Endothelial cell of umbilical vein (primary cell): ENCODE results near the gene SLC38A9. TPM values are rescaled to one million over a fixed set of nuclear protein-coding genes. Genes with fewer than 3 reads are reported as not detected.

Experiments
- BruUV-seq: library from RNA; stranded (reverse); fragments of 400-500 nt; replicated peaks from 2 replicates; lab custom pipeline; 2021; lab: Mats Ljungman, UMichigan
- CTCF ChIA-PET: fragments of 300-600, 350-600 bp; sonication (Branson Sonifier 250); formaldehyde crosslinking; loops from one replicate; lab custom pipeline; 2021; ENCODE audit warnings: antibody characterized with exemption, inconsistent platforms; lab: Charles Lee
- POLR2A ChIA-PET: fragments of 300-600, 350-600 bp; sonication (Branson Sonifier 250); formaldehyde crosslinking; loops from one replicate; lab custom pipeline; 2021; ENCODE audit warnings: antibody characterized with exemption, inconsistent platforms; lab: Charles Lee
- DNase-seq: peaks from one replicate; pipeline ENCODE4 v3.0.0-alpha.2; 2011; ENCODE audit warnings: low read depth, low spot score
- FAIRE-seq: peaks from 2 replicates; lab custom pipeline; 2011; peaks lifted over from hg19 to GRCh38; lab: Jason Lieb, UNC
- H2AFZ ChIP-seq: 2 replicates; pipeline ENCODE4 v1.6.0; 2012; ENCODE audit warnings: low read depth, low read length, control low read depth, inconsistent platforms
- H3K27ac ChIP-seq: 2 replicates; pipeline ENCODE4 v1.5.1; 2011; ENCODE audit warnings: low read depth, mild to moderate bottlenecking, control low read depth, low read length, moderate library complexity; ENCODE audit not compliant: insufficient read depth
- H3K27me3 ChIP-seq, 2 experiments: 2 replicates each; pipeline versions ENCODE4 v1.6.0 to v1.6.1; 2011; ENCODE audit warnings: low read length in 2 of 2, mixed read lengths in 1 of 2; ENCODE audit not compliant: control insufficient read depth in 2 of 2, insufficient read depth in 2 of 2
- H3K36me3 ChIP-seq, 2 experiments: 2 replicates in 1 of 2; 3 replicates in 1 of 2; pipeline ENCODE4 v1.5.1; 2011; ENCODE audit warnings: low read length in 2 of 2, mild to moderate bottlenecking in 1 of 2, moderate library complexity in 1 of 2; ENCODE audit not compliant: control insufficient read depth in 2 of 2, insufficient read depth in 2 of 2; ENCODE audit errors: extremely low read depth in 1 of 2
- H3K4me1 ChIP-seq: 3 replicates; pipeline ENCODE4 v1.5.1; 2011; ENCODE audit warnings: mild to moderate bottlenecking, low read length; ENCODE audit not compliant: control insufficient read depth, insufficient read depth; ENCODE audit errors: extremely low read depth
- H3K4me2 ChIP-seq: 2 replicates; pipeline ENCODE4 v1.6.1; 2011; ENCODE audit warnings: low read length, control low read depth, mixed read lengths; ENCODE audit not compliant: insufficient read depth
- H3K4me3 ChIP-seq, 3 experiments: fragments of 200-600 bp in 1 of 3; sonication (generic), shearing (Covaris generic) in 1 of 3; replicated peaks in 1 of 3; 2 replicates each; pipeline ENCODE4 v1.5.1; 2011 to 2016; ENCODE audit warnings: control low read depth in 3 of 3, low read length in 3 of 3, mild to moderate bottlenecking in 2 of 3, inconsistent platforms in 1 of 3, low read depth in 1 of 3, moderate library complexity in 1 of 3; ENCODE audit not compliant: insufficient read depth in 1 of 3
- H3K79me2 ChIP-seq: 2 replicates; pipeline ENCODE4 v1.6.0; 2012; ENCODE audit warnings: low read length, inconsistent platforms; ENCODE audit not compliant: control insufficient read depth, insufficient read depth
- H3K9ac ChIP-seq: replicated peaks from 2 replicates; pipeline ENCODE3; 2011; ENCODE audit warnings: low read length, control low read depth; ENCODE audit not compliant: insufficient read depth; ENCODE audit errors: extremely low read depth
- H3K9me1 ChIP-seq: replicated peaks from 3 replicates; pipeline ENCODE4 v1.6.0; 2011; ENCODE audit warnings: mild to moderate bottlenecking, low read length; ENCODE audit not compliant: control insufficient read depth, insufficient read depth; ENCODE audit errors: extremely low read depth
- H3K9me3 ChIP-seq: replicated peaks from 2 replicates; pipeline ENCODE4 v1.5.1; 2012; ENCODE audit warnings: low read length, inconsistent platforms; ENCODE audit not compliant: control insufficient read depth, insufficient read depth
- H4K20me1 ChIP-seq: replicated peaks from 2 replicates; pipeline ENCODE3; 2011; ENCODE audit warnings: mild to moderate bottlenecking, low read length; ENCODE audit not compliant: control insufficient read depth, insufficient read depth; ENCODE audit errors: extremely low read depth
- CTCF ChIP-seq, 2 donors: IDR thresholded peaks; 1 replicate in 1 of 2; 2 replicates in 1 of 2; pipeline ENCODE4 v1.5.1; 2011; ENCODE audit warnings: low read length in 2 of 2, mild to moderate bottlenecking in 2 of 2, moderate library complexity in 2 of 2, control low read depth in 1 of 2, inconsistent platforms in 1 of 2, low read depth in 1 of 2; ENCODE audit not compliant: insufficient read depth in 1 of 2; ENCODE audit errors: extremely low read depth in 1 of 2
- EZH2 ChIP-seq: IDR thresholded peaks from 2 replicates; pipeline ENCODE4 v1.6.1; 2012; ENCODE audit warnings: borderline replicate concordance, low read depth, mild to moderate bottlenecking, moderate library complexity, low read length, inconsistent platforms; ENCODE audit not compliant: severe bottlenecking
- FOS ChIP-seq: IDR thresholded peaks from 2 replicates; pipeline ENCODE4 v1.6.1; 2011; ENCODE audit warnings: mild to moderate bottlenecking, low read length, moderate library complexity, borderline replicate concordance; ENCODE audit not compliant: insufficient read depth
- GATA2 ChIP-seq: IDR thresholded peaks from 2 replicates; pipeline ENCODE4 v1.7.0; 2011; ENCODE audit warnings: low read depth, mild to moderate bottlenecking, moderate library complexity, mixed read lengths, low read length; ENCODE audit not compliant: insufficient read length, insufficient read depth
- JUN ChIP-seq: IDR thresholded peaks from 2 replicates; pipeline ENCODE4 v1.6.1; 2011; ENCODE audit warnings: borderline replicate concordance, low read depth; ENCODE audit not compliant: insufficient read length, insufficient read depth
- MYC ChIP-seq: IDR thresholded peaks from one replicate; pipeline ENCODE4 v1.6.1; 2011; ENCODE audit warnings: mild to moderate bottlenecking, low read depth, low read length
- POLR2A ChIP-seq: IDR thresholded peaks from 2 replicates; pipeline ENCODE4 v1.6.1; 2012; ENCODE audit warnings: low read depth, mild to moderate bottlenecking, control low read depth, low read length
- POLR2AphosphoS5 ChIP-seq: IDR thresholded peaks from 2 replicates; pipeline ENCODE4 v1.6.1; 2012; ENCODE audit warnings: low read depth, mild to moderate bottlenecking, control low read depth, low read length, moderate library complexity; ENCODE audit not compliant: insufficient read depth
- dilution Hi-C: fragments of 300-500 bp; cut with MboI; formaldehyde crosslinking; loops from one replicate; pipeline ENCODE4 v1.15.0; 2019; ENCODE audit warnings: low sequenced_read_pairs; ENCODE audit not compliant: extremely low pct_ligation_motif_present
- intact Hi-C: fragments of 100-400 bp; cut with micrococcal nuclease; formaldehyde crosslinking; loops from one replicate; pipeline ENCODE4 v1.10.0; 2022
- polyA plus RNA-seq, 4 experiments: library from polyadenylated mRNA; depleted of rRNA in 3 of 4; stranded (reverse) in 3 of 4; unstranded in 1 of 4; fragments of >200 nt; gene quantifications; 2 replicates each; pipeline versions ENCODE4 v1.2.1 to v1.2.3, GENCODE V29; 2011 to 2012; ENCODE audit warnings: missing spikeins in 1 of 4
- total RNA-seq: library from RNA; stranded (reverse); gene quantifications from 2 replicates; pipeline ENCODE4 v1.2.3, GENCODE V29; 2021
- TF ChIP-seq, protein P1 (sequence below): IDR thresholded peaks from 2 replicates; pipeline ENCODE4 v1.6.1; 2011; ENCODE audit not compliant: insufficient read depth, insufficient read length

SLC38A9 gene
- total and polyA plus RNA-seq, 2 donors (not counting 3 experiments of a cell fraction or from before 2014, with no cell fraction given) = 14.1 to 24.9 TPM

- Histone ChIP-seq H3K4me2 (no peak overlapping the region), H3K4me1 (no peaks in the 10 kb centered on the region), H3K4me3 (no peak overlapping the region), H3K27ac (no peak overlapping the region), H3K9me1 (no peaks in the 10 kb centered on the region), H3K27me3 (no peaks in the 10 kb centered on the region), H3K9ac (no peak overlapping the region), H2AFZ (no peak overlapping the region), H3K36me3 (no peaks in the 10 kb centered on the region), H3K79me2 (no peaks in the 10 kb centered on the region), H4K20me1 (no peaks in the 10 kb centered on the region), H3K9me3 (no peaks in the 10 kb centered on the region)
- no peak for DNase-seq
- intact Hi-C loops (no loop called here), dilution Hi-C loops (no loop called here)
- POLR2A ChIA-PET = no interaction called here
- FAIRE-seq = no peak
- CTCF ChIA-PET = interaction anchor here (0.8 to 1.8 kb wide), 5 partner anchors 13 to 55 kb away, joined by 3 to 7 read pairs (median 4); no protein-coding TSS in a partner anchor
- no TSS peak for BruUV-seq
- no peak for TF ChIP-seq POLR2A
Measured at GRCh38 chr5:55636683-55637082, 75.4 kb downstream of the SLC38A9 start.

GRCh38 chr5:55636177-55636576 lies 75.9 kb downstream of the SLC38A9 start:
- Histone ChIP-seq H3K9me3 (no peaks in the 10 kb centered on the region), H3K79me2 (no peaks in the 10 kb centered on the region), H4K20me1 (no peaks in the 10 kb centered on the region), H2AFZ (no peak overlapping the region), H3K4me3 (no peak overlapping the region), H3K27me3 (no peaks in the 10 kb centered on the region), H3K9ac (no peak overlapping the region), H3K27ac (no peak overlapping the region), H3K36me3 (no peaks in the 10 kb centered on the region), H3K9me1 (no peaks in the 10 kb centered on the region), H3K4me1 (no peaks in the 10 kb centered on the region), H3K4me2 (no peak overlapping the region)
- ChIA-PET POLR2A (no interaction called here), CTCF (interaction anchor here (0.8 to 1.8 kb wide), 6 partner anchors 12 to 230 kb away, joined by 3 to 7 read pairs (median 4); no protein-coding TSS in a partner anchor)
- intact Hi-C loops = no loop called here
- DNase-seq (no peak), FAIRE-seq (no peak)
- BruUV-seq = no TSS peak
- TF ChIP-seq, protein P1, sequence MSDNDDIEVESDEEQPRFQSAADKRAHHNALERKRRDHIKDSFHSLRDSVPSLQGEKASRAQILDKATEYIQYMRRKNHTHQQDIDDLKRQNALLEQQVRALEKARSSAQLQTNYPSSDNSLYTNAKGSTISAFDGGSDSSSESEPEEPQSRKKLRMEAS = no peak
- no peak for TF ChIP-seq MYC
- TF ChIP-seq POLR2A = no peak
- TF ChIP-seq GATA2 = no peak
- no peak for TF ChIP-seq CTCF (IDR thresholded peaks at IDR 0.05; ENCODE audit: extremely low read depth in 1 of 2, insufficient read depth in 1 of 2, low read depth in 1 of 2, low read length in 2 of 2)
- TF ChIP-seq JUN = no peak
- no peak for TF ChIP-seq EZH2
- TF ChIP-seq FOS = no peak
- no peak for TF ChIP-seq POLR2AphosphoS5
- dilution Hi-C loops = no loop called here
